GM18517 (cell line): ENCODE measurements around the gene ELSPBP1.
"Not testable (repeated sequence)": the region's sequence is repeated elsewhere in the genome, so short reads cannot be mapped to it uniquely, and the experiment has no call there.

Experiments used
- ATAC-seq: cut with Tn5 transposase; IDR thresholded peaks from one replicate; pipeline ENCODE4 v1.9.1; 2021; ENCODE audit warnings: mild to moderate bottlenecking, moderate library complexity; ENCODE audit not compliant: unreplicated experiment

Gene ELSPBP1

DNA sequence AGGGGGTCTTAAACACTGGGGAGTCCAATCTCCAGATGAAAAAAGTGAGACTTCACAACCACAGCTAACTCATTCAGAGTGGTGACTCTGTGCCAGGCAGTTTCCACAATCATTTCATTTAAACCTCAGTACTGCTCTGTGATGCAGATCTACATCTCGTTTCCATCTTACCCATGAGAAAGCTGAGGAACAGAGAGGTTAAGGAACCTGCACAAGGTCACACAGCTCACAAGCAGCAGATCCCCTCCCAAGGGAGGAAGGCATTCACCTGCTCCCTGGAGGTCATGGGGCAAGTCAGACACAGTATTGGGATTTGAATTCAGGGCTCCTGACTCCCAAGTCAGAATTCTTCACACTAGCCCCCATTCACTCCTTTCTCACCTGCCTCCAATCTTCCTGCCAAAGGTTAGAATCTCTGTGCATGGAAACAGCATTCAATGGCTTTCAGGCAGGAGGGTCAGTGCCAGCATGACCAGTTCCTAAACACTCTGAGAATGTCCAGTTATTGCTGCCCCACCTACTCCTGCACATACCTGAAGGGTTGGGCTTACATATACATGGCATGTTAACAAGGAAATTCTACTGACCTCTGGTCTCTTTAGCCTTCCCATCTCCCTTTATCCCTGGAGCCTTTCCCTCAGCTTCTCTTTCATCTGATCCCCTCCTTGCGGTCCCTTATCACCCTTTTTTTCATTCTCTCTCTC lies 47.6 kb downstream of the ELSPBP1 start:
- ATAC-seq, result no peak

- no peak for ATAC-seq
These were observed 49.3 kb downstream of the ELSPBP1 start, which contains the start of gene CABP5 for GRCh38 chr19:48043675-48044258. Gene CABP5, minus strand, starts transcription at chr19:48044079. Its CDS starts 157 bp downstream, at chr19:48043922.

- no peak for ATAC-seq
These were observed 50.1 kb downstream of the ELSPBP1 start for GRCh38 chr19:48044561-48044960.

DNA sequence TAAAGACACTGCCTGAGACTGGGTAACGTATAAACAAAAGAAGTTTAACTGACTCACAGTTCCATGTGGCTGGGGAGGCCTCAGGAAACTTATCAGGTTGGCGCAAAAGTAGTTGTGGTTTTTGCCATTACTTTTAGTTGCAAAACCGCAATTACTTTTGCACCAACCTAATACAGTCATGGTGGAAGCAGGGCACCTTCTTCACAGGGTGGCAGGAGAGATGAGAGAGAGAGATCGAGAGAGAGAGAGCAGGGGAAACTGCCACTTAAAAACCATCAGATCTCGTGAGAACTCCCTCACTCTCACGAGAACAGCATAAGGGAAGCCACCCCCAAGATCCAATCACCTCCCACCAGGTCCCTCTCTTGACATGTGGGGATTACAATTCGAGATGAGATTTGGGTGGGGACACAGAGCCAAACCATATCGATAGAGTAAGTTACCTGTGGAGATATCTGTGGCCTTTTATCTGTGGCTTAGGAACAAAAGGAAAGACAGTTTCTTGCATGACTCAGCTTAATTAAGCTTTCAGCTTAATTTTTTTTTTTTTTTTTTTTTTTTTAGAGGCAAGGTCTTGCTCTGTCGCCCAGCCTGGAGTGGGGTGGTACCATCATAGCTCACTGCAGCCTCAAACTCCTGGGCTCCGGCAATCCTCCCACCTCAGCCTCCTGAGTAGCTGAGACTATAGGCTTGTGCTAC lies 57.1 kb downstream of the ELSPBP1 start:
- ATAC-seq, result no peak

DNA sequence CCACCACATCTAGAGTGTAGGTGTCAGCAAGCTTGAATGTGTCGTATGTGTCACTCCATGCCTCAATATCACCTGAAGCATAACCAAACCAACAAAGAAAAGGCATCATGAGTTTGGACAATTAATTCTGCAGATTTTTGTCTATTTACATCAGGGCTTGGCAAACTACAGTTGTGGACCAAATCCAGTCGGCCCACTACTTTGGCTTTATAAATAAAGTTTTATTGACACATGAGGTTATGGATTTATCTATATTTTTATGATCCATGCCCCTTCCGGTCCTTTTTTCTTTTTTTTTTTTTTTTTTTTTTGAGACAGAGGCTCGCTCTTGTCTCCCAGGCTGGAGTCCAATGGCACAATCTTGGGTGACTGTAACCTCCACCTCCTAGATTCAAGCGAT lies 58.6 kb downstream of the ELSPBP1 start:
- no peak for ATAC-seq

- no peak for ATAC-seq
These were observed 59.4 kb downstream of the ELSPBP1 start for GRCh38 chr19:48053856-48054255.

GRCh38 chr19:48059331-48059730 lies 64.9 kb downstream of the ELSPBP1 start:
- no peak for ATAC-seq

DNA sequence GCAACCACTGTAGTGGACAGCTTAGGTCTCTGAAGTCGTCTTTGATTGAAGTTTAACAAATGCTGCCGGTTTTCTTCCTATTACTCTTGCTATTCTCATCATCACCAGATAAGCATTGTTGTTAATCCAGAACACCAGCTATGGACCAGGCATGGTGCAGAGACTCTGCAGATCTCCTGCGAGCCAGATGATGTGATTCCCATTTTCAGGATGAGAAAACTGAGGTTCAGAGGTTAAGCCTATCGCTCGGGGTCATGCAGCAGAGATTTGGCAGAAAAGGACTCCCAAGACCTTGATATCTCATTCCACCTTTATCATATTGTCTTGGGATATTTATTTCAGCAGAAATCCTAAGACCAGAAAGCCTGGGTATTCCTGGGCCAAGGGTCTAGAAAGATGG lies 65.9 kb downstream of the ELSPBP1 start:
- no peak for ATAC-seq

- ATAC-seq, result no peak
These were observed 67.2 kb downstream of the ELSPBP1 start for GRCh38 chr19:48061401-48062344.

DNA sequence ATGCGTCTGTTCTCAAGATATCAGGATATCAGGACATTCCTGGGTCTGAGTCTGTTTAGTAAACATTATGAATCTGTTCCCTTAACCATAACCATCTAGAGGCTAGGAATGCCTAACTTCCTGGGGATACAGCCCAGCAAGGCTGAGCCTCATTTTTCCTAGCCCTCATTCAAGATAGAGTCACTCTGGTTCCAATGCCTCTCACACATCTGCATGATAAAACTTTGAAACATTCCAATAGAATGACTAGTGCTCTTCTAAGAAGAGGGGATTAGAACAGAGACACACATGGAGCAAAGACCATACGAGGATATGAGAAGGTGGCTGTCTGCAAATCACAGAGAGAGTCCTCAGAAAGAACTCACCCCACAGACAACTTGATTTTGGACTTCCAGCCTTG lies 70.1 kb downstream of the ELSPBP1 start:
- no peak for ATAC-seq

GRCh38 chr19:48069435-48069834 lies 75.0 kb downstream of the ELSPBP1 start:
- ATAC-seq, result no peak

GRCh38 chr19:48070177-48070769 lies 75.8 kb downstream of the ELSPBP1 start:
- not testable (repeated sequence) for ATAC-seq
